Activated CD4-positive, alpha-beta memory T cell treated with anti-CD3 and anti-CD28 coated beads for 36 hours (primary cell): ENCODE measurements around the gene CEBPE. TPM values are rescaled to one million over a fixed set of nuclear protein-coding genes. Genes with fewer than 3 reads are reported as not detected.

Experiments
- CTCF ChIA-PET: fragments of 350-600 bp; sonication (Branson Sonifier 250); formaldehyde crosslinking; loops from one replicate; lab custom pipeline; 2021; ENCODE audit warnings: antibody characterized with exemption, inconsistent platforms; lab: Charles Lee
- POLR2A ChIA-PET: fragments of 350-600 bp; sonication (Branson Sonifier 250); formaldehyde crosslinking; loops from one replicate; lab custom pipeline; 2021; ENCODE audit warnings: antibody characterized with exemption; lab: Charles Lee
- DNase-seq: peaks from one replicate; pipeline ENCODE4 v3.0.0-alpha.2; 2020
- H3K27ac Mint-ChIP-seq: one replicate; pipeline ENCODE4 v1.8.0; 2021; ENCODE audit warnings: mixed read lengths
- H3K27me3 Mint-ChIP-seq: one replicate; pipeline ENCODE4 v1.8.0; 2021; ENCODE audit warnings: mixed read lengths
- H3K36me3 Mint-ChIP-seq: one replicate; pipeline ENCODE4 v1.8.0; 2021; ENCODE audit warnings: mixed read lengths
- H3K4me1 Mint-ChIP-seq: one replicate; pipeline ENCODE4 v1.8.0; 2021; ENCODE audit warnings: low read depth, mixed read lengths
- H3K4me3 Mint-ChIP-seq: one replicate; pipeline ENCODE4 v1.8.0; 2021; ENCODE audit warnings: mild to moderate bottlenecking, mixed read lengths
- H3K9me3 Mint-ChIP-seq: one replicate; pipeline ENCODE4 v1.8.0; 2021; ENCODE audit warnings: mixed read lengths
- intact Hi-C: fragments of 100-400 bp; cut with micrococcal nuclease; formaldehyde crosslinking; loops from one replicate; pipeline ENCODE4 v1.15.1; 2023
- total RNA-seq, 2 experiments: library from RNA; stranded (reverse); gene quantifications; one replicate each; pipeline ENCODE4 v1.2.3, GENCODE V29; 2021

CEBPE gene
- total RNA-seq, 2 experiments from 2014 or later, result 0.19 to 0.34 TPM

- ChIA-PET POLR2A (no interaction called here), CTCF (interaction anchor here (1.1 kb wide), 1 partner anchor 22 kb away, joined by 5 read pairs; no protein-coding TSS in a partner anchor)
- H3K9me3 Mint-ChIP-seq, result no peaks in the 10 kb centered on the region
- H3K27me3 Mint-ChIP-seq, result no peaks in the 10 kb centered on the region
- DNase-seq, result no peak
- no peak overlapping the region for H3K4me3 Mint-ChIP-seq
- H3K27ac Mint-ChIP-seq, result no peak overlapping the region
- H3K36me3 Mint-ChIP-seq, result no peaks in the 10 kb centered on the region
- intact Hi-C loops, result no loop called here
- no peaks in the 10 kb centered on the region for H3K4me1 Mint-ChIP-seq
Observed at GRCh38 chr14:23141706-23142444, 22.8 kb upstream of the CEBPE start.

- ChIA-PET POLR2A (interaction anchor here (0.5 kb wide), 1 partner anchor 138 kb away, joined by 3 read pairs; no protein-coding TSS in a partner anchor), CTCF (no interaction called here)
- Mint-ChIP-seq H3K27ac (no peak overlapping the region), H3K9me3 (no peaks in the 10 kb centered on the region), H3K36me3 (no peaks in the 10 kb centered on the region), H3K27me3 (no peaks in the 10 kb centered on the region), H3K4me3 (no peak overlapping the region), H3K4me1 (no peaks in the 10 kb centered on the region)
- intact Hi-C loops, result no loop called here
- no peak for DNase-seq
Observed at GRCh38 chr14:23140371-23140770, 21.3 kb upstream of the CEBPE start.

GRCh38 chr14:23139874-23140273 lies 20.8 kb upstream of the CEBPE start:
- H3K4me3 Mint-ChIP-seq, result no peak overlapping the region
- no peaks in the 10 kb centered on the region for H3K27me3 Mint-ChIP-seq
- ChIA-PET CTCF (no interaction called here), POLR2A (interaction anchor here (0.6 kb wide), 1 partner anchor 37 kb away, joined by 3 read pairs; no protein-coding TSS in a partner anchor)
- H3K4me1 Mint-ChIP-seq, result no peaks in the 10 kb centered on the region
- no peaks in the 10 kb centered on the region for H3K36me3 Mint-ChIP-seq
- H3K9me3 Mint-ChIP-seq, result no peaks in the 10 kb centered on the region
- intact Hi-C loops, result no loop called here
- no peak overlapping the region for H3K27ac Mint-ChIP-seq
- no peak for DNase-seq

- intact Hi-C loops, result no loop called here
- CTCF ChIA-PET, result interaction anchor here (2.3 kb wide), 1 partner anchor 17 kb away, joined by 8 read pairs; no protein-coding TSS in a partner anchor
- no peaks in the 10 kb centered on the region for H3K27me3 Mint-ChIP-seq
- no peak for DNase-seq
- H3K27ac Mint-ChIP-seq, result no peak overlapping the region
- no peak overlapping the region for H3K4me3 Mint-ChIP-seq
- no peaks in the 10 kb centered on the region for H3K9me3 Mint-ChIP-seq
- H3K36me3 Mint-ChIP-seq, result no peaks in the 10 kb centered on the region
- no peaks in the 10 kb centered on the region for H3K4me1 Mint-ChIP-seq
- POLR2A ChIA-PET, result no interaction called here
Observed at GRCh38 chr14:23137813-23138535, 18.9 kb upstream of the CEBPE start.

DNA sequence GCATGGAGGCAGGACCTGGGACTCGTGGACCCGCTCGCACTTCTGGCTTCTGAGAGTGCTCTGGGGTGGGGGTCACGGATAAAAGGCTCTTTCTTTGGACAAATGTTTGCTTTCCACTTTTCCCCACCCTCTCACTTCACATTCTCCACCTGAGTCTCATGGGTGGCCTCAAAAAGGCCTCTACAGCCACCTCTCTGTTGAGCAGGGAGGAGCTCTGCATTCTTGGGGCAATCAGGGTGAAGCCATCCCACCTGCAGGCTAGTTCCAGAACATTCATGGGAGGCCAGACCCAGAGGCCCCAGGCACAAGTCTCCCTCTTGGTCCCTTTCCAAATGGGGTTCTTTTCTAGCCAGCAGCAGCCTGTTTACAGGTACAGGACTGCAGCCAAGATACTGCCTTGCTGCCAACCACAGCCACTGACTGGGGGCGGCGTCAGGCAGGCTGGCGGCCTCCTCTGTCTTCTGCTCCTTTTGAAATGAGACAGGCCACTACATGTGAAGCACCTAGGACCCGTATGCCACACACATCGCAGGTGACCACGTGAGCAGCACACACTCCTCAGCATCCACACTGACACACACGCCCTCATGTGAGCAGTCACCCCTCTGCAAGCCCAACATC lies 18.2 kb upstream of the CEBPE start:
- no peak overlapping the region for H3K27ac Mint-ChIP-seq
- H3K9me3 Mint-ChIP-seq, result no peaks in the 10 kb centered on the region
- H3K4me1 Mint-ChIP-seq, result no peaks in the 10 kb centered on the region
- no peaks in the 10 kb centered on the region for H3K27me3 Mint-ChIP-seq
- no peak for DNase-seq
- H3K36me3 Mint-ChIP-seq, result no peaks in the 10 kb centered on the region
- POLR2A ChIA-PET, result no interaction called here
- no peak overlapping the region for H3K4me3 Mint-ChIP-seq
- CTCF ChIA-PET, result interaction anchor here (2.3 kb wide), 1 partner anchor 16 kb away, joined by 8 read pairs; no protein-coding TSS in a partner anchor
- intact Hi-C loops, result no loop called here

DNA sequence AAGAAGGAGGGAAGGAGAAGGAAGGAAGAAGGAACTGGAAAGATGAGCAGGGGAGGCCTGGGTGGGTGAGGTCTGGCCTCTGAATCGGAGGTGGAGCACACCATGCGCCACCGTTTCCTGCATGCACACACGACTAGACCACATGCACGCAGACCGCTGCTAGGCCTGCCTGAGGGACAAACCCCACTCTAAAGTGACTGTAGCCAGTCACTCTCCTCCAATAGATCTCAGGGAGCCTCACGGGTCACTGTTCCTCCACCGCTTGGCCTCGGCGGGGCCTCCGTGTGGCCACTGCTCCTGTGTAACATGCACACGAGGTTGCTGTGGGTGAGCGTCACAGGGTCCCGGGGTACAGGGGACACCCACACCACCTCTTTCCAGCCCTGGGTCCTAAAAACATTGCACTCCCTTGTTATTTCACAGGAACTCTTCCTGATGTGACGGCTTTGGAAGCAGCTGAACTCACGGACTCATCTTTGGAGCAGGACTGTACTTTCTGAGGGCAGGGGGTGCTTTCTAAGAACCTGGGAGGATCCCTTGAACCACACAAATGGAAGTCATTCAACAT lies 17.6 kb upstream of the CEBPE start:
- no peaks in the 10 kb centered on the region for H3K36me3 Mint-ChIP-seq
- no peaks in the 10 kb centered on the region for H3K27me3 Mint-ChIP-seq
- ChIA-PET CTCF (interaction anchor here (2.3 kb wide), 1 partner anchor 16 kb away, joined by 8 read pairs; no protein-coding TSS in a partner anchor), POLR2A (no interaction called here)
- H3K4me3 Mint-ChIP-seq, result no peak overlapping the region
- no peaks in the 10 kb centered on the region for H3K9me3 Mint-ChIP-seq
- no peak overlapping the region for H3K27ac Mint-ChIP-seq
- H3K4me1 Mint-ChIP-seq, result no peaks in the 10 kb centered on the region
- no peak for DNase-seq
- intact Hi-C loops, result no loop called here

DNA sequence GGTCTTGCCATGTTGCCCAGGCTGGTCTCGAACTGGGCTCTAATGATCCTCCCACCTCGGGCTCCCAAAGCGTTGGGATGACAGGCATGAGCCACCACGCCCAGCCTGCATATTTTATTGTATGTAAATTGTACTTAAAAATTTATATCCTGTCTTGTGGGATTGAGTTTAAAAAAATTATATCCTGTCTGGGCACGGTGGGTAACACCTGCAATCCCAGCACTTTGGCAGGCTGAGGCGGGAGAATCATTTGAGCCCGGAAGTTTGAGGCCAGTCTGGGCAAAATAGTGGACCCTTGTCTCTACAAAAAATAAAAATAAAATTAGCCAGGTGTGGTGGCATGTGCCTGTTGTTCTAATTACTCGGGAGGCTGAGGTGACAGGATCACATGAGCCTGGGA lies 13.9 kb upstream of the CEBPE start:
- no peaks in the 10 kb centered on the region for H3K9me3 Mint-ChIP-seq
- no peak for DNase-seq
- H3K4me1 Mint-ChIP-seq, result peaks cover 5% of the 10 kb centered on the region
- no peaks in the 10 kb centered on the region for H3K36me3 Mint-ChIP-seq
- H3K27ac Mint-ChIP-seq, result no peak overlapping the region
- no peak overlapping the region for H3K4me3 Mint-ChIP-seq
- intact Hi-C loops, result no loop called here
- H3K27me3 Mint-ChIP-seq, result peaks cover 3% of the 10 kb centered on the region
- CTCF ChIA-PET, result interaction anchor here (1.5 kb wide), 1 partner anchor 12 kb away, joined by 4 read pairs; no protein-coding TSS in a partner anchor
- POLR2A ChIA-PET, result no interaction called here

DNA sequence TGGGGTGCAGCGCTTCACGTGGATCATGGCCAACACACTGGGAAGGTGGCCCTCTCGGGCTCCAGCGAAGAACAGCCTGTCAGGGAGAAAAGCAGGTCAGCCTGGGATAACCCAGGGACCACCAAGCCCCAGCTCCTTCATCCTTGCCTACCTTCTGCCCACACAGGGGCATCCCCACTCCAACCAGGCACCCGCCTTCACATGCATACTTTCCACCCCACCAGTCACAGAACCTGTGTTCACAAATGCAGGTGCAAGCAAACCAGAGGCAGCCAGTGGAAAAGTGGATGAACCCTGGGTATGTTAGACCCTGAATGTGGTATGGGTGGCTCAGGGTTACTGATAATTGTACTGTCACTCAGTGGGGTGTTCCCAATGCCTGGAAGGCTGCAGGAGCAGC lies 12.4 kb upstream of the CEBPE start:
- no peaks in the 10 kb centered on the region for H3K36me3 Mint-ChIP-seq
- ChIA-PET CTCF (interaction anchor here (4.5 kb wide), 1 partner anchor 11 kb away, joined by 35 read pairs; no protein-coding TSS in a partner anchor), POLR2A (no interaction called here)

GRCh38 chr14:23130871-23131270 lies 11.8 kb upstream of the CEBPE start:
- H3K27ac Mint-ChIP-seq, result no peak overlapping the region
- intact Hi-C loops, result no loop called here
- no peaks in the 10 kb centered on the region for H3K9me3 Mint-ChIP-seq
- DNase-seq, result no peak
- ChIA-PET CTCF (interaction anchor here (0.6 to 4.5 kb wide), 2 partner anchors 10 to 41 kb away, joined by 6 to 35 read pairs; no protein-coding TSS in a partner anchor), POLR2A (no interaction called here)
- H3K36me3 Mint-ChIP-seq, result no peaks in the 10 kb centered on the region
- H3K27me3 Mint-ChIP-seq, result peaks cover 3% of the 10 kb centered on the region
- H3K4me3 Mint-ChIP-seq, result no peak overlapping the region
- H3K4me1 Mint-ChIP-seq, result peaks cover 7% of the 10 kb centered on the region

More for the DNA sequence above, 12.4 kb upstream of the CEBPE start:
- H3K4me1 Mint-ChIP-seq, result peaks cover 7% of the 10 kb centered on the region
- DNase-seq, result no peak
- no peaks in the 10 kb centered on the region for H3K9me3 Mint-ChIP-seq
- no peak overlapping the region for H3K27ac Mint-ChIP-seq
- H3K4me3 Mint-ChIP-seq, result no peak overlapping the region
- intact Hi-C loops, result no loop called here
- peaks cover 3% of the 10 kb centered on the region for H3K27me3 Mint-ChIP-seq

- H3K36me3 Mint-ChIP-seq, result no peaks in the 10 kb centered on the region
Observed at GRCh38 chr14:23129759-23130316, 10.8 kb upstream of the CEBPE start.

DNA sequence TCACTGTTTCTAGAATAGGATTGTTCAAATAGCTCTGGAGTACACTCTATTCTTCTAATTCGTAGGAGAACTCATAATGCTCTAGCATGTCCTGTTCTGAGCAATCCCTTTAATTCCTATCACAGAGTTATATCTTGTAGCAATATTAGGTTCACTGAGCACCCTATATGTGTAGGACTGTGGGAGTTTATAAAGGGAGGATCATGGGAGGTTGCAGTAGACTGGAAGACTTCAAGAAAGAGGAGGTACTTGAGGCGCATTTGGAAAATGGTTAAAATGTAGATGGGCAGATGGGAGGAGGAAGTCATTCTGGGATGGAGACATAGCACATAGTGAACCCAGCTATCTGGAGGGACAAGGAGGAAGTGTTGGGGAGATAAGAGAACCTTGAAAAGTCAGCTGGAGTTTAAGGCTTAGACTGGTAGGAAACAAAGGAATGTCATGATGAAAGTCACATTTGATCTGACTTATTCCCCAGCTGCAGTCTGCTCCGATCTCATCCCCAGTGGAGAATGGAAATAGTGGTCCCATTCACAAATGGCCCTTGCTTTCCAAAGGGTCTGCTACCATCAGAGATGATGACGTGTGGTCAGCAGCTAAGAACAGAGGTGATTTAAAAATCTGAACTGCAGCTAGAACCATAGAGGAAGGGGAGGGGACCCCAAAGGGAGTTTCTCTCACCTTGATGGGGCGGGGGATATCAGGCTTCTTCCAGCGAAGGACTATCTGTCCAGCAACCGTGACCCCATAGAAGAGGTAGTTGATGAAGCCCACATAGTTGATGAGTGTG lies 10.1 kb upstream of the CEBPE start:
- Mint-ChIP-seq H3K36me3 (no peaks in the 10 kb centered on the region), H3K4me1 (peaks cover 7% of the 10 kb centered on the region), H3K27ac (no peak overlapping the region), H3K27me3 (peaks cover 3% of the 10 kb centered on the region), H3K4me3 (no peak overlapping the region), H3K9me3 (no peaks in the 10 kb centered on the region)
- CTCF ChIA-PET, result interaction anchor here (0.8 to 4.5 kb wide), 3 partner anchors 8 to 60 kb away, joined by 3 to 35 read pairs (median 3); no protein-coding TSS in a partner anchor
- intact Hi-C loops, result no loop called here
- no peak for DNase-seq
- POLR2A ChIA-PET, result no interaction called here

More at GRCh38 chr14:23129759-23130316, 10.8 kb upstream of the CEBPE start:
- Mint-ChIP-seq H3K9me3 (no peaks in the 10 kb centered on the region), H3K4me3 (no peak overlapping the region), H3K27me3 (peaks cover 3% of the 10 kb centered on the region), H3K4me1 (peaks cover 7% of the 10 kb centered on the region), H3K27ac (no peak overlapping the region)
- no peak for DNase-seq
- POLR2A ChIA-PET, result no interaction called here
- intact Hi-C loops, result no loop called here
- CTCF ChIA-PET, result interaction anchor here (0.8 to 4.5 kb wide), 2 partner anchors 9 to 57 kb away, joined by 3 to 35 read pairs; no protein-coding TSS in a partner anchor
